Endothelial cell of umbilical vein (primary cell): ENCODE results near the gene DEPDC5. TPM values are rescaled to one million over a fixed set of nuclear protein-coding genes. Genes with fewer than 3 reads are reported as not detected.

Source experiments
- BruUV-seq: library from RNA; stranded (reverse); fragments of 400-500 nt; replicated peaks from 2 replicates; lab custom pipeline; 2021; lab: Mats Ljungman, UMichigan
- CTCF ChIA-PET: fragments of 300-600, 350-600 bp; sonication (Branson Sonifier 250); formaldehyde crosslinking; loops from one replicate; lab custom pipeline; 2021; ENCODE audit warnings: antibody characterized with exemption, inconsistent platforms; lab: Charles Lee
- POLR2A ChIA-PET: fragments of 300-600, 350-600 bp; sonication (Branson Sonifier 250); formaldehyde crosslinking; loops from one replicate; lab custom pipeline; 2021; ENCODE audit warnings: antibody characterized with exemption, inconsistent platforms; lab: Charles Lee
- DNase-seq: peaks from one replicate; pipeline ENCODE4 v3.0.0-alpha.2; 2011; ENCODE audit warnings: low read depth, low spot score
- FAIRE-seq: peaks from 2 replicates; lab custom pipeline; 2011; peaks lifted over from hg19 to GRCh38; lab: Jason Lieb, UNC
- H2AFZ ChIP-seq: 2 replicates; pipeline ENCODE4 v1.6.0; 2012; ENCODE audit warnings: low read depth, low read length, control low read depth, inconsistent platforms
- H3K27ac ChIP-seq: 2 replicates; pipeline ENCODE4 v1.5.1; 2011; ENCODE audit warnings: low read depth, mild to moderate bottlenecking, control low read depth, low read length, moderate library complexity; ENCODE audit not compliant: insufficient read depth
- H3K27me3 ChIP-seq, 2 experiments: 2 replicates each; pipeline versions ENCODE4 v1.6.0 to v1.6.1; 2011; ENCODE audit warnings: low read length in 2 of 2, mixed read lengths in 1 of 2; ENCODE audit not compliant: control insufficient read depth in 2 of 2, insufficient read depth in 2 of 2
- H3K36me3 ChIP-seq, 2 experiments: 2 replicates in 1 of 2; 3 replicates in 1 of 2; pipeline ENCODE4 v1.5.1; 2011; ENCODE audit warnings: low read length in 2 of 2, mild to moderate bottlenecking in 1 of 2, moderate library complexity in 1 of 2; ENCODE audit not compliant: control insufficient read depth in 2 of 2, insufficient read depth in 2 of 2; ENCODE audit errors: extremely low read depth in 1 of 2
- H3K4me1 ChIP-seq: 3 replicates; pipeline ENCODE4 v1.5.1; 2011; ENCODE audit warnings: mild to moderate bottlenecking, low read length; ENCODE audit not compliant: control insufficient read depth, insufficient read depth; ENCODE audit errors: extremely low read depth
- H3K4me2 ChIP-seq: 2 replicates; pipeline ENCODE4 v1.6.1; 2011; ENCODE audit warnings: low read length, control low read depth, mixed read lengths; ENCODE audit not compliant: insufficient read depth
- H3K4me3 ChIP-seq, 3 experiments: fragments of 200-600 bp in 1 of 3; sonication (generic), shearing (Covaris generic) in 1 of 3; replicated peaks in 1 of 3; 2 replicates each; pipeline ENCODE4 v1.5.1; 2011 to 2016; ENCODE audit warnings: control low read depth in 3 of 3, low read length in 3 of 3, mild to moderate bottlenecking in 2 of 3, inconsistent platforms in 1 of 3, low read depth in 1 of 3, moderate library complexity in 1 of 3; ENCODE audit not compliant: insufficient read depth in 1 of 3
- H3K79me2 ChIP-seq: 2 replicates; pipeline ENCODE4 v1.6.0; 2012; ENCODE audit warnings: low read length, inconsistent platforms; ENCODE audit not compliant: control insufficient read depth, insufficient read depth
- H3K9ac ChIP-seq: replicated peaks from 2 replicates; pipeline ENCODE3; 2011; ENCODE audit warnings: low read length, control low read depth; ENCODE audit not compliant: insufficient read depth; ENCODE audit errors: extremely low read depth
- H3K9me1 ChIP-seq: replicated peaks from 3 replicates; pipeline ENCODE4 v1.6.0; 2011; ENCODE audit warnings: mild to moderate bottlenecking, low read length; ENCODE audit not compliant: control insufficient read depth, insufficient read depth; ENCODE audit errors: extremely low read depth
- H3K9me3 ChIP-seq: replicated peaks from 2 replicates; pipeline ENCODE4 v1.5.1; 2012; ENCODE audit warnings: low read length, inconsistent platforms; ENCODE audit not compliant: control insufficient read depth, insufficient read depth
- H4K20me1 ChIP-seq: replicated peaks from 2 replicates; pipeline ENCODE3; 2011; ENCODE audit warnings: mild to moderate bottlenecking, low read length; ENCODE audit not compliant: control insufficient read depth, insufficient read depth; ENCODE audit errors: extremely low read depth
- CTCF ChIP-seq, 2 donors: IDR thresholded peaks; 1 replicate in 1 of 2; 2 replicates in 1 of 2; pipeline ENCODE4 v1.5.1; 2011; ENCODE audit warnings: low read length in 2 of 2, mild to moderate bottlenecking in 2 of 2, moderate library complexity in 2 of 2, control low read depth in 1 of 2, inconsistent platforms in 1 of 2, low read depth in 1 of 2; ENCODE audit not compliant: insufficient read depth in 1 of 2; ENCODE audit errors: extremely low read depth in 1 of 2
- EZH2 ChIP-seq: IDR thresholded peaks from 2 replicates; pipeline ENCODE4 v1.6.1; 2012; ENCODE audit warnings: borderline replicate concordance, low read depth, mild to moderate bottlenecking, moderate library complexity, low read length, inconsistent platforms; ENCODE audit not compliant: severe bottlenecking
- FOS ChIP-seq: IDR thresholded peaks from 2 replicates; pipeline ENCODE4 v1.6.1; 2011; ENCODE audit warnings: mild to moderate bottlenecking, low read length, moderate library complexity, borderline replicate concordance; ENCODE audit not compliant: insufficient read depth
- GATA2 ChIP-seq: IDR thresholded peaks from 2 replicates; pipeline ENCODE4 v1.7.0; 2011; ENCODE audit warnings: low read depth, mild to moderate bottlenecking, moderate library complexity, mixed read lengths, low read length; ENCODE audit not compliant: insufficient read length, insufficient read depth
- MYC ChIP-seq: IDR thresholded peaks from one replicate; pipeline ENCODE4 v1.6.1; 2011; ENCODE audit warnings: mild to moderate bottlenecking, low read depth, low read length
- POLR2AphosphoS5 ChIP-seq: IDR thresholded peaks from 2 replicates; pipeline ENCODE4 v1.6.1; 2012; ENCODE audit warnings: low read depth, mild to moderate bottlenecking, control low read depth, low read length, moderate library complexity; ENCODE audit not compliant: insufficient read depth
- dilution Hi-C: fragments of 300-500 bp; cut with MboI; formaldehyde crosslinking; loops from one replicate; pipeline ENCODE4 v1.15.0; 2019; ENCODE audit warnings: low sequenced_read_pairs; ENCODE audit not compliant: extremely low pct_ligation_motif_present
- intact Hi-C: fragments of 100-400 bp; cut with micrococcal nuclease; formaldehyde crosslinking; loops from one replicate; pipeline ENCODE4 v1.10.0; 2022
- polyA plus RNA-seq, 4 experiments: library from polyadenylated mRNA; depleted of rRNA in 3 of 4; stranded (reverse) in 3 of 4; unstranded in 1 of 4; fragments of >200 nt; gene quantifications; 2 replicates each; pipeline versions ENCODE4 v1.2.1 to v1.2.3, GENCODE V29; 2011 to 2012; ENCODE audit warnings: missing spikeins in 1 of 4
- total RNA-seq: library from RNA; stranded (reverse); gene quantifications from 2 replicates; pipeline ENCODE4 v1.2.3, GENCODE V29; 2021

DEPDC5 gene
- total and polyA plus RNA-seq, 2 donors (not counting 3 experiments of a cell fraction or from before 2014, with no cell fraction given): 13.1 to 36.6 TPM

GRCh38 chr22:31768422-31769059 lies 14.7 kb downstream of the DEPDC5 start:
- H4K20me1 ChIP-seq: no peaks in the 10 kb centered on the region
- no peak overlapping the region for H3K4me2 ChIP-seq
- H3K9ac ChIP-seq: no peak overlapping the region
- TF ChIP-seq CTCF (IDR thresholded peaks at IDR 0.05; ENCODE audit: extremely low read depth in 1 of 2, insufficient read depth in 1 of 2, low read depth in 1 of 2, low read length in 2 of 2): no peak
- TF ChIP-seq GATA2: no peak
- TF ChIP-seq FOS: no peak
- TF ChIP-seq EZH2: no peak
- no peak for TF ChIP-seq POLR2AphosphoS5
- no peak for TF ChIP-seq MYC
- no peaks in the 10 kb centered on the region for H3K9me3 ChIP-seq
- ChIA-PET POLR2A (no interaction called here), CTCF (interaction anchor here (0.6 kb wide), 1 partner anchor 10 kb away, joined by 4 read pairs; no protein-coding TSS in a partner anchor)
- intact Hi-C loops: no loop called here
- H3K79me2 ChIP-seq: no peaks in the 10 kb centered on the region
- H3K36me3 ChIP-seq: peaks cover 2 to 11% of the 10 kb centered on the region in 2 experiments
- BruUV-seq: no TSS peak
- H3K27ac ChIP-seq: no peak overlapping the region
- no peak for FAIRE-seq
- no peaks in the 10 kb centered on the region for H3K9me1 ChIP-seq
- dilution Hi-C loops: no loop called here
- H3K4me1 ChIP-seq: no peaks in the 10 kb centered on the region
- no peak for DNase-seq
- no peak overlapping the region for H3K4me3 ChIP-seq
- H2AFZ ChIP-seq: no peak overlapping the region
- no peaks in the 10 kb centered on the region for H3K27me3 ChIP-seq
